B cell (primary cell): ENCODE measurements around the gene RASSF3. TPM values are rescaled to one million over a fixed set of nuclear protein-coding genes. Genes with fewer than 3 reads are reported as not detected.
A peak's percentile ranks its signal among the peaks of the same experiment; 100 is the strongest.

ENCODE experiments used
- ATAC-seq: fragments of 200-7000 bp; cut with Tn5 transposase; one replicate; pipeline ENCODE4 v1.10.0; 2021; ENCODE audit warnings: low read depth, mild to moderate bottlenecking, moderate number of reproducible peaks, moderate library complexity
- CTCF ChIA-PET: fragments of 350-600 bp; sonication (Branson Sonifier 250); formaldehyde crosslinking; loops from one replicate; lab custom pipeline; 2021; ENCODE audit warnings: antibody characterized with exemption, inconsistent platforms; lab: Charles Lee
- POLR2A ChIA-PET: fragments of 350-600 bp; sonication (Branson Sonifier 250); formaldehyde crosslinking; loops from one replicate; lab custom pipeline; 2021; ENCODE audit warnings: antibody characterized with exemption; lab: Charles Lee
- DNase-seq: peaks from one replicate; pipeline ENCODE4 v3.0.0; 2013
- H2AFZ ChIP-seq: 2 replicates; pipeline ENCODE4 v1.6.1; 2012; ENCODE audit warnings: mild to moderate bottlenecking, low read depth, low read length; ENCODE audit not compliant: insufficient read depth, poor library complexity, severe bottlenecking
- H3K27ac ChIP-seq, 2 donors: 1 replicate in 1 of 2; 2 replicates in 1 of 2; pipeline ENCODE4 v1.5.1; 2012 to 2013; ENCODE audit warnings: low read length in 2 of 2, mild to moderate bottlenecking in 2 of 2, moderate library complexity in 1 of 2
- H3K27me3 ChIP-seq, 4 experiments: fragments of 200-600 bp in 1 of 4; sonication (generic) in 1 of 4; replicated peaks in 1 of 4; 1 replicate in 2 of 4; 2 replicates in 2 of 4; pipeline versions ENCODE4 v1.6.1 to v1.7.0; 2013 to 2016; ENCODE audit warnings: low read length in 3 of 4, mild to moderate bottlenecking in 2 of 4, mixed read lengths in 1 of 4, moderate library complexity in 1 of 4; ENCODE audit not compliant: insufficient read depth in 4 of 4, control insufficient read depth in 3 of 4; ENCODE audit errors: control extremely low read depth in 1 of 4
- H3K36me3 ChIP-seq, 2 experiments: replicated peaks in 1 of 2; 1 replicate in 1 of 2; 2 replicates in 1 of 2; pipeline versions ENCODE4 v1.6.1 to v1.7.1; 2013; ENCODE audit warnings: low read length in 1 of 2; ENCODE audit not compliant: insufficient read depth in 2 of 2, control insufficient read depth in 1 of 2; ENCODE audit errors: control extremely low read depth in 1 of 2, extremely low read depth in 1 of 2
- H3K4me1 ChIP-seq, 2 donors: fragments of 200-600 bp in 1 of 2; sonication (generic) in 1 of 2; 1 replicate in 1 of 2; 2 replicates in 1 of 2; pipeline versions ENCODE4 v1.5.1 to v1.6.1; 2013 to 2017; ENCODE audit warnings: low read length in 2 of 2; ENCODE audit not compliant: control insufficient read depth in 2 of 2, insufficient read depth in 2 of 2
- H3K4me2 ChIP-seq: replicated peaks from 2 replicates; pipeline ENCODE3; 2012; ENCODE audit warnings: mild to moderate bottlenecking, low read depth, low read length; ENCODE audit not compliant: poor library complexity, severe bottlenecking
- H3K4me3 ChIP-seq, 5 experiments: fragments of 200-600 bp in 1 of 5; sonication (generic) in 1 of 5; 1 replicate in 3 of 5; 2 replicates in 2 of 5; pipeline versions ENCODE4 v1.5.1 to v1.7.0; 2011 to 2016; ENCODE audit warnings: low read length in 4 of 5, mild to moderate bottlenecking in 4 of 5, low read depth in 2 of 5, control low read depth in 1 of 5, moderate library complexity in 1 of 5; ENCODE audit not compliant: insufficient read depth in 1 of 5; ENCODE audit errors: control extremely low read depth in 1 of 5, extremely low read depth in 1 of 5
- H3K79me2 ChIP-seq: fragments of 200-600 bp; sonication (generic); one replicate; pipeline ENCODE4 v1.6.0; 2016; ENCODE audit warnings: low read length; ENCODE audit not compliant: control insufficient read depth, insufficient read depth
- H3K9ac ChIP-seq: fragments of 200-600 bp; sonication (generic); 2 replicates; pipeline ENCODE4 v1.6.1; 2017; ENCODE audit warnings: mild to moderate bottlenecking, low read length, moderate library complexity
- H3K9me3 ChIP-seq, 3 donors: one replicate each; pipeline versions ENCODE4 v1.6.1 to v1.7.1; 2013; ENCODE audit warnings: low read length in 2 of 3; ENCODE audit not compliant: control insufficient read depth in 2 of 3, insufficient read depth in 1 of 3; ENCODE audit errors: control extremely low read depth in 1 of 3
- H4K20me1 ChIP-seq: 2 replicates; pipeline ENCODE4 v1.6.0; 2012; ENCODE audit warnings: mild to moderate bottlenecking, low read length; ENCODE audit not compliant: insufficient read depth, control insufficient read depth, poor library complexity, severe bottlenecking
- H3K27ac Mint-ChIP-seq: one replicate; pipeline ENCODE4 v1.8.0; 2021; ENCODE audit warnings: mixed read lengths
- H3K27me3 Mint-ChIP-seq: one replicate; pipeline ENCODE4 v1.8.0; 2021; ENCODE audit warnings: mixed read lengths
- H3K4me1 Mint-ChIP-seq: one replicate; pipeline ENCODE4 v1.8.0; 2021; ENCODE audit warnings: mixed read lengths
- H3K4me3 Mint-ChIP-seq: one replicate; pipeline ENCODE4 v1.8.0; 2021; ENCODE audit warnings: mixed read lengths
- H3K9me3 Mint-ChIP-seq: one replicate; pipeline ENCODE4 v1.8.0; 2022; ENCODE audit warnings: mixed read lengths; ENCODE audit not compliant: insufficient read depth
- EZH2 ChIP-seq: IDR thresholded peaks from 2 replicates; pipeline ENCODE4 v1.6.1; 2012; ENCODE audit warnings: borderline replicate concordance, low read depth, mild to moderate bottlenecking, moderate library complexity, low read length; ENCODE audit not compliant: insufficient read depth, poor library complexity, severe bottlenecking
- WGBS: methylation state at CpG from one replicate; pipeline ENCODE4 v1.1.5; 2013; ENCODE audit warnings: missing lambda C conversion rate; ENCODE audit not compliant: insufficient coverage; 5-methylcytosine and 5-hydroxymethylcytosine counted together
- intact Hi-C: fragments of 100-400 bp; cut with micrococcal nuclease; formaldehyde crosslinking; loops from one replicate; pipeline ENCODE4 v1.10.0; 2022
- polyA plus RNA-seq: library from polyadenylated mRNA; depleted of rRNA; stranded (reverse); fragments of >200 nt; gene quantifications from 2 replicates; pipeline ENCODE4 v1.2.3, GENCODE V29; 2012
- total RNA-seq, 2 donors: library from RNA; stranded (reverse); fragments of 120-200 nt in 1 of 2; gene quantifications; 1 replicate in 1 of 2; 2 replicates in 1 of 2; pipeline versions ENCODE4 v1.2.3 to v1.2.4, GENCODE V29; 2013 to 2022
- TF ChIP-seq, protein P1 (sequence below): fragments of 200-600 bp; IDR thresholded peaks from one replicate; pipeline ENCODE4 v1.8.0; 2022; ENCODE audit warnings: antibody characterized with exemption, mild to moderate bottlenecking

RASSF3 gene
- total and polyA plus RNA-seq, 2 donors (not counting 1 experiment from before 2014, with no cell fraction given) = 25.8 to 104 TPM

DNA sequence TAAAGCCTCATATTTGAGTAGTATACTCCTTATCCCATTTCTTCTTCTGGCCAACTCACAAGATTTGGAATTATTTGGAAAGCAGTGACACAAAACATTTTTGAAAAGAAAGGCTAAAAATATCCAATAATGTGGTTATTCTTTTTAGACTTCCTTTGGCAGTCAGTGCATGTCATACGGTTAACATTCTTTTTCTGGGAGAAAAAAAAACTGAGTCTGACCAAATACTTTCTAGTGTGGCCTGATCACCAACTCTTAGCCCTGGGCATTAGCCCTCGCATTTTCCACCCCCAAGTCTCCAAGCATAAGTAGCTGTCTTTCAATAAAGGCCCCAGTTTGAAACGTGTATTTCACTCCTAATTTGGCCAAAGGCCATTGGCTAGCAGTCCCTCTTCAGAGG lies 5.9 kb downstream of the RASSF3 start:
- DNase-seq = no peak
- H3K27ac ChIP-seq = peak overlapping the region in 1 of 2 donors; percentile 89
- ATAC-seq = no peak
- peaks cover 98% of the 10 kb centered on the region for H3K79me2 ChIP-seq
- ChIA-PET CTCF (interaction anchor here (1.1 kb wide), 1 partner anchor 67 kb away, joined by 3 read pairs; no protein-coding TSS in a partner anchor), POLR2A (no interaction called here)
- H3K4me1 ChIP-seq = peaks cover 82 to 87% of the 10 kb centered on the region in 2 donors
- no peaks in the 10 kb centered on the region for H3K27me3 ChIP-seq
- no peak overlapping the region for H2AFZ ChIP-seq
- H3K36me3 ChIP-seq = peaks cover 0 to 4% of the 10 kb centered on the region in 2 experiments
- no peak for TF ChIP-seq EZH2
- TF ChIP-seq, protein P1, sequence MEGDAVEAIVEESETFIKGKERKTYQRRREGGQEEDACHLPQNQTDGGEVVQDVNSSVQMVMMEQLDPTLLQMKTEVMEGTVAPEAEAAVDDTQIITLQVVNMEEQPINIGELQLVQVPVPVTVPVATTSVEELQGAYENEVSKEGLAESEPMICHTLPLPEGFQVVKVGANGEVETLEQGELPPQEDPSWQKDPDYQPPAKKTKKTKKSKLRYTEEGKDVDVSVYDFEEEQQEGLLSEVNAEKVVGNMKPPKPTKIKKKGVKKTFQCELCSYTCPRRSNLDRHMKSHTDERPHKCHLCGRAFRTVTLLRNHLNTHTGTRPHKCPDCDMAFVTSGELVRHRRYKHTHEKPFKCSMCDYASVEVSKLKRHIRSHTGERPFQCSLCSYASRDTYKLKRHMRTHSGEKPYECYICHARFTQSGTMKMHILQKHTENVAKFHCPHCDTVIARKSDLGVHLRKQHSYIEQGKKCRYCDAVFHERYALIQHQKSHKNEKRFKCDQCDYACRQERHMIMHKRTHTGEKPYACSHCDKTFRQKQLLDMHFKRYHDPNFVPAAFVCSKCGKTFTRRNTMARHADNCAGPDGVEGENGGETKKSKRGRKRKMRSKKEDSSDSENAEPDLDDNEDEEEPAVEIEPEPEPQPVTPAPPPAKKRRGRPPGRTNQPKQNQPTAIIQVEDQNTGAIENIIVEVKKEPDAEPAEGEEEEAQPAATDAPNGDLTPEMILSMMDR = no peak
- 0% methylated on average over 1 of the region's 3 CpGs for WGBS
- Mint-ChIP-seq H3K27ac (peak overlapping the region; percentile 78), H3K27me3 (no peaks in the 10 kb centered on the region), H3K9me3 (no peaks in the 10 kb centered on the region), H3K4me3 (peak overlapping the region; percentile 27), H3K4me1 (peaks cover 68% of the 10 kb centered on the region)
- no peak overlapping the region for H3K4me3 ChIP-seq
- H3K9me3 ChIP-seq = no peaks in the 10 kb centered on the region
- intact Hi-C loops = no loop called here
- no peak overlapping the region for H3K9ac ChIP-seq
- H4K20me1 ChIP-seq = peaks cover 13% of the 10 kb centered on the region
- H3K4me2 ChIP-seq = peak overlapping the region; percentile 26

DNA sequence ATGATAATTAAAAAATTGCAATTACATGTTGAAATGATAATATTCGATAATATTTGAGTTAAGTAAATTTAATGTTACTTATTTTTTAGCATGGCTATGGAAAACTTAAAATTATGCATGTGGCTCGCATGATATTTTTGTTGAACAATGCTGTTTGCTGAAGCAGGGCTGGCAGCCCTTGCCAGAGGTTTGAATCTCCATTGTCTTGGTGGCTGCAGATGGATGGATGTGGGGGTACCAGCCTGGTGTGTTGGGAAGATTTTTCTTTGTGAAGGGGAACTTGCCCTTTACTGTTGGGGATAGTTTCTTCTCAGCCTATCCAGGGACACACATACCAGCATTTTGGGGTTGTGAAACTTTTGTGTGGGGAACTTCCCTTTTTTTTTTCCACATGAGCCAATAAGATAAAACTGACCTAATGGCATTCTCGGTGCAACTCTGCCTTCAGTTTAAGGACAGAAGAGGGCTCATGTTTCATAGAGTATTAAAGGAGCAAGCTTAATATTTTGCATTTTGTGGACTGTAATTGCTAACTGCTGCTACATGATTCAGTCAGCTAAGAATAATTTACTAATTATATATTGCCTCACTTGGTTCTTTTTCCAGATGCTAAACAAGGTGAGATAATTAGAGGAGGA lies 8.8 kb downstream of the RASSF3 start:
- Histone ChIP-seq H3K27me3 (no peaks in the 10 kb centered on the region), H3K9ac (peak overlapping the region; percentile 43), H2AFZ (no peak overlapping the region), H3K4me3 (peak overlapping the region in 3 of 5 experiments; percentile 16 to 47 (median 31)), H3K79me2 (peaks cover 98% of the 10 kb centered on the region), H3K27ac (peak overlapping the region; percentile 89 to 94), H3K36me3 (peaks cover 0 to 4% of the 10 kb centered on the region in 2 experiments), H3K4me2 (peak overlapping the region; percentile 76), H4K20me1 (peaks cover 8% of the 10 kb centered on the region), H3K4me1 (peaks cover 90 to 99% of the 10 kb centered on the region in 2 donors), H3K9me3 (no peaks in the 10 kb centered on the region)
- H3K9me3 Mint-ChIP-seq = no peaks in the 10 kb centered on the region
- ATAC-seq = peak; percentile 61
- POLR2A ChIA-PET = interaction anchor here (3.1 kb wide), 1 partner anchor 8 kb away, joined by 27 read pairs; the partner anchor contains the start of gene RASSF3
- H3K4me1 Mint-ChIP-seq = peaks cover 72% of the 10 kb centered on the region
- WGBS = 45% methylated on average over 1 of the region's 3 CpGs
- TF ChIP-seq, protein P1 = no peak
- TF ChIP-seq EZH2 = no peak
- H3K4me3 Mint-ChIP-seq = peak overlapping the region; percentile 77
- CTCF ChIA-PET = interaction anchor here (1.4 to 2.9 kb wide), 4 partner anchors 8 to 79 kb away, joined by 3 to 11 read pairs (median 6); no protein-coding TSS in a partner anchor
- H3K27me3 Mint-ChIP-seq = no peaks in the 10 kb centered on the region
- peak; percentile 86 for DNase-seq
- H3K27ac Mint-ChIP-seq = peak overlapping the region; percentile 91
- intact Hi-C loops = loop anchor here (1.0 kb wide), 1 partner anchor 8 kb away; no protein-coding TSS in a partner anchor
